Neural crest cell (in vitro differentiated cells): Measurements from ENCODE around the gene ZER1. TPM values are rescaled to one million over a fixed set of nuclear protein-coding genes. Genes with fewer than 3 reads are reported as not detected.

Source experiments
- DNase-seq: peaks from one replicate; pipeline ENCODE4 v3.0.0; 2021; ENCODE audit warnings: low read depth, mixed read lengths, low spot score
- H3K27ac Mint-ChIP-seq: one replicate; pipeline ENCODE4 v1.8.0; 2021; ENCODE audit warnings: mild to moderate bottlenecking, mixed read lengths; ENCODE audit not compliant: unreplicated experiment
- H3K27me3 Mint-ChIP-seq: 2 replicates; pipeline ENCODE4 v1.8.0; 2021; ENCODE audit warnings: low read depth, mild to moderate bottlenecking, mixed read lengths
- H3K36me3 Mint-ChIP-seq: 2 replicates; pipeline ENCODE4 v1.8.0; 2021; ENCODE audit warnings: low read depth, mild to moderate bottlenecking, mixed read lengths
- H3K4me1 Mint-ChIP-seq: 2 replicates; pipeline ENCODE4 v1.8.0; 2021; ENCODE audit warnings: mixed read lengths
- H3K4me3 Mint-ChIP-seq: one replicate; pipeline ENCODE4 v1.8.0; 2021; ENCODE audit warnings: mild to moderate bottlenecking, mixed read lengths
- H3K9me3 Mint-ChIP-seq: 2 replicates; pipeline ENCODE4 v1.8.0; 2021; ENCODE audit warnings: mixed read lengths
- total RNA-seq: library from RNA; stranded (reverse); gene quantifications from 2 replicates; pipeline ENCODE4 v1.2.1, GENCODE V29; 2021
- TF ChIP-seq, protein P1 (sequence below): fragments of 200-600 bp; sonication (generic); conservative IDR thresholded peaks from 2 replicates; pipeline ENCODE4 v1.5.0; 2021; ENCODE audit warnings: antibody characterized with exemption, mild to moderate bottlenecking

ZER1 gene
- total RNA-seq, 1 donor from 2014 or later = 19.1 TPM

GRCh38 chr9:128690684-128691034 lies 81.1 kb downstream of the ZER1 start:
- H3K36me3 Mint-ChIP-seq = peaks cover 26% of the 10 kb centered on the region
- DNase-seq = no peak
- TF ChIP-seq, protein P1, sequence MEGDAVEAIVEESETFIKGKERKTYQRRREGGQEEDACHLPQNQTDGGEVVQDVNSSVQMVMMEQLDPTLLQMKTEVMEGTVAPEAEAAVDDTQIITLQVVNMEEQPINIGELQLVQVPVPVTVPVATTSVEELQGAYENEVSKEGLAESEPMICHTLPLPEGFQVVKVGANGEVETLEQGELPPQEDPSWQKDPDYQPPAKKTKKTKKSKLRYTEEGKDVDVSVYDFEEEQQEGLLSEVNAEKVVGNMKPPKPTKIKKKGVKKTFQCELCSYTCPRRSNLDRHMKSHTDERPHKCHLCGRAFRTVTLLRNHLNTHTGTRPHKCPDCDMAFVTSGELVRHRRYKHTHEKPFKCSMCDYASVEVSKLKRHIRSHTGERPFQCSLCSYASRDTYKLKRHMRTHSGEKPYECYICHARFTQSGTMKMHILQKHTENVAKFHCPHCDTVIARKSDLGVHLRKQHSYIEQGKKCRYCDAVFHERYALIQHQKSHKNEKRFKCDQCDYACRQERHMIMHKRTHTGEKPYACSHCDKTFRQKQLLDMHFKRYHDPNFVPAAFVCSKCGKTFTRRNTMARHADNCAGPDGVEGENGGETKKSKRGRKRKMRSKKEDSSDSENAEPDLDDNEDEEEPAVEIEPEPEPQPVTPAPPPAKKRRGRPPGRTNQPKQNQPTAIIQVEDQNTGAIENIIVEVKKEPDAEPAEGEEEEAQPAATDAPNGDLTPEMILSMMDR = no peak
- peaks cover 3% of the 10 kb centered on the region for H3K27me3 Mint-ChIP-seq
- H3K27ac Mint-ChIP-seq = peak overlapping the region; percentile 99
- H3K4me3 Mint-ChIP-seq = peak overlapping the region; percentile 99
- peaks cover 44% of the 10 kb centered on the region for H3K4me1 Mint-ChIP-seq
- H3K9me3 Mint-ChIP-seq = no peaks in the 10 kb centered on the region

DNA sequence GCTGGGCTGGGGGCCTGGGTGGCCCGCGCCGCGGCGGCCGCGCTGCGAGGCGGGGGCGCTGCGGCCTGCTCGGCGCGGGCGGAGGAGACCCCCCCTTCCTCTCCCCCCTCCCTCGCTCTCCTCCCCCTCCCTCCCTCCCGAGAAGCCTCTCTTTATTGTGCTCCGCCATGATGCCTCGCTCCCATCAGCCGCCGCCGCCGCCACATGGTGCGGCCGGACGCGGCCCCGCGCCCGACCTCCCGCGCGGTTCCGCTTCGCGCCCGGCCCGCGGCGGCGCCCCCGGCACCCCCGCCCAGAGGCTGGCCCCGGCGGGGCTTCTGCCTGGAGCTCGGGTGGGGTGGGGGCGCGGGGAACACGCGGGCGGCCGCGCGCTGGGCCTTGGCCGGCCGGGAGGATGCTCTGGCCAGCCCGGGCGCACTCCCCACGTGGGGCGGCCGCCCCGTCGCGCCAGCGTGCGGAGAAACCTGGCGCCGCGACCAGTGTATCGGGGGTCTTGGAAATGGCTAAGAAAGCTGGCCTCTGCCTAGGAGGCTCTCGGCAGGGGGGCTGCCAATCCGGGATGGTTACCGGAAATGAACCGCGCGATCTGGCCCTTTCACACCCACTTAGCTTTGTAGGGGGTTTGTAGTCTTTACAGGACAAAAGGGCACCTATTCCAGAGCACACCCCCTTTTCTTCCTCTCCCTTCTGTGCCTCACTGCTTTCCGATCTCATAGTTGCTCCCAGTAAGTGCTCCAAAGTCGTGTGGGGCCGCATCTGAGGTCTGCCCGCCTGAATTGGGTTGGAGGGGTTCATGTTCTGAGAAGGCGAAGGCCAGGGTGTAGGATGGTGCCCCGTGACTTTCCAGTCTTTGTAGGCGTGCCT lies 81.7 kb downstream of the ZER1 start:
- peaks cover 26% of the 10 kb centered on the region for H3K36me3 Mint-ChIP-seq
- H3K27ac Mint-ChIP-seq = peak overlapping the region; percentile 99
- TF ChIP-seq, protein P1 = no peak

DNA sequence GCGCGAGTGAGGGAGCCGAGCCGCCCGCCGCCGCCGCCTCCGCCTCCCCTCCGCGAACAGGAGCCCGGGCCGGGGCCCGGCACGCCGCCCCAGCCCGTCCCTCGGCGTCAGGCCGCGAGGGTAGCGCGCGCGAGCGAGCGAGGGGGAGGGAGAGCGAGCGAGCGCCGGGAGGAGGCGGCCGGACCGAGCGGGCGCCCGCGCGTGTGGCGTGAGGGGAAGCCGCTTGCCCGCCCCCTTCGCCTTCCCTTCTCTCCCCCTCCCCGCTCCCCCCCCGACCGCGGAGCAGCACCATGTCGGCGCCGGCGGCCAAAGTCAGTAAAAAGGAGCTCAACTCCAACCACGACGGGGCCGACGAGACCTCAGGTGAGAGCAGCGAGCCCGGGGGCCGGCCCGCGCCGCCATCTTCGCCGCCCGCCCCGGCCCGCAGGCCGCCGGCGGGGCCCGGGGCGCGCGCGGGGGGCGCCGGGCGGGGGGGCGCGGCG lies 82.4 kb downstream of the ZER1 start:
- TF ChIP-seq, protein P1 = no peak
- peaks cover 58% of the 10 kb centered on the region for H3K4me1 Mint-ChIP-seq
- no peak overlapping the region for H3K27ac Mint-ChIP-seq
- H3K27me3 Mint-ChIP-seq = peaks cover 5% of the 10 kb centered on the region
- peaks cover 23% of the 10 kb centered on the region for H3K36me3 Mint-ChIP-seq
- peak; percentile 40 for DNase-seq
- H3K9me3 Mint-ChIP-seq = no peaks in the 10 kb centered on the region
- H3K4me3 Mint-ChIP-seq = no peak overlapping the region

More for the DNA sequence above, 81.7 kb downstream of the ZER1 start:
- DNase-seq = no peak
- H3K4me3 Mint-ChIP-seq = peak overlapping the region; percentile 99
- peaks cover 51% of the 10 kb centered on the region for H3K4me1 Mint-ChIP-seq
- H3K9me3 Mint-ChIP-seq = no peaks in the 10 kb centered on the region
- H3K27me3 Mint-ChIP-seq = peaks cover 5% of the 10 kb centered on the region

DNA sequence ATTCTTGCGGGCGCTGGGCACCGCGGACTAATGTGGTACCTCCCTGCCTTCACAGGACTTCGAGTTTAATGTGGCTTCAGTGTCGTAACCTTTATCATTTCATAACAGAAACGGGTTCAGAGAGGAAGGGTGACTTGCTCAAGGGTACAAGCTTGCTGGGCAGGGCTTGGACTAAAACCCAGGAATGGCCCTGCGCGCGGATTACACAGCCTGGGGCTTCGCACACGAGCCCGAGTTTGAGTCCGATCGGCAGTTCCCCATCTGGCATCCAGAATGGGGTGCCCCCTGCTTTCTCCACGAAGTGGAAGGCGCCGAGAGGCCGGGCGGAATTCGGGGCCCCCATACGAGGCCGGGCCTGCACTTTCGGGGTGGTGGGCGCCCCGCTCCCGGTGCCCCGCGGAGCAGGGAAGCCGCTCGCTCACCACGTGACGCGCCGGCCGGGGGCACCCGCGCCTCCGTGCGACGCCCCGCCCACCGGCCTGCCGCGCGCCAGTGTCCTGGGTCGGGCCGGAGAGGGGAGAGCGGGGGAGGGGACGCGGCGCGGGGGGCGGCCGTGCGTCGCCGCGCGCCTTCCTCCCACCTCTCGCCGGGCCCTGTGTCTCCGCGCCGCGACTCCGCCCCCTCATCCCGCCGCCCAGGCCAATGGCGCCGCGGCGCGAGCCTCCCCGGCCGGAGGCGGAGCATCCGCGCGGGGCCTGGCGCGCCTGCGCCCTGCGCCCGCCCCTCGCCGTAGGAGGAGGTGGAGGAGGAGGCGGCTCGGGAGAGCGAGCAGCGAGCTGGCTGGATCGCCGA lies 83.0 kb downstream of the ZER1 start, which contains the start of gene SET:
TSS of gene SET (plus strand) at position 722 of the 792 bp plus-strand sequence. CDS start 361 bp downstream, outside the sequence.
- H3K27ac Mint-ChIP-seq = peak within 1 kb of the TSS; percentile 89
- H3K36me3 Mint-ChIP-seq = peaks cover 21% of the 10 kb centered on the region
- H3K4me3 Mint-ChIP-seq = peak within 1 kb of the TSS; percentile 90
- no peaks in the 10 kb centered on the region for H3K9me3 Mint-ChIP-seq
- TF ChIP-seq, protein P1 = no peak
- peaks cover 62% of the 10 kb centered on the region for H3K4me1 Mint-ChIP-seq
- H3K27me3 Mint-ChIP-seq = peaks cover 5% of the 10 kb centered on the region
- peak; percentile 92 for DNase-seq

GRCh38 chr9:128687453-128687852 lies 84.3 kb downstream of the ZER1 start:
- no peaks in the 10 kb centered on the region for H3K9me3 Mint-ChIP-seq
- H3K27me3 Mint-ChIP-seq = peaks cover 5% of the 10 kb centered on the region
- peak overlapping the region; percentile 90 for H3K4me3 Mint-ChIP-seq
- peaks cover 15% of the 10 kb centered on the region for H3K36me3 Mint-ChIP-seq
- H3K4me1 Mint-ChIP-seq = peaks cover 63% of the 10 kb centered on the region
- DNase-seq = no peak
- H3K27ac Mint-ChIP-seq = no peak overlapping the region
- TF ChIP-seq, protein P1 = no peak
